ENCODE results near the gene DPF3.
"Not testable (repeated sequence)": the region's sequence is repeated elsewhere in the genome, so short reads cannot be mapped to it uniquely, and the experiment has no call there.

Gene DPF3

DNA sequence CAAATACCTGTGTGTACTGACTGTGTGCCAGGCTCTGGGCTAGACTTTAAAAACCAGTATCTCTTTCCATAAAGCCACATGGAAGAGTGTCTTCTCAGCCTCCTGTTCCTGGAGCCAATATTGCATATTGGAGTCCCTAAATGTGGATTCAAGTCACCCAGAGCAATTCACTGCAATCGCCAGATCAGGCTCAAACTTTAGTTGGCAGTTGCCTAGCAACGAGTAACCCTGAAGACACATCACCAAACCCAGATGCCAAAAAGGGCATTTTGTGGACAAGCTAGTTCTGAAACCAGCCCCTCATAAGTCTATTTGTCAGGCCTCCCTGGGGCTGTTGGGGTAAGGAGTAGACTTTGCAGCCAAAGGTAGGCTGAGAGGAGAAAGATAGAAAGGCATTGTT lies 13.7 kb downstream of the DPF3 start:
- no peak for DNase-seq (ENCODE audit: low read depth)

DNA sequence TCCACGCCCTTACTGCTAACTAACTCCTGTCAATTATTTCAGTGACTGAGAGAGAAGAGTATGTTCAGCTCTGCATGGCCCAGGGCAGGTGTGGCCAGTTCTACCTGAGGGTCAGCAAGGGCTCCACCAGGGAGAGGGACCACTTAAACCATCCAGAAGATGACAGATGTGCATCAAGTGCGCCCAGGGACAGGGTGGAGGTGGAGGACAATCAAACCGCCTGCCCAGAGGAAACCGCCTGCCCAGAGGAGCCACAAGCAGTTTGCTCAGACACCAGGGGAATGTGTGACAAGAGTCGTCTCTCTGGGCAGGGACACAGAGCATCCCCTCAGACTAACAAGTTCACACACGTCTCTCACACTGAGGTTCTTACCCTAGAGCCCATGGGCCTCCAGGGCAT lies 14.5 kb downstream of the DPF3 start:
- no peak for DNase-seq (ENCODE audit: low read depth)

DNA sequence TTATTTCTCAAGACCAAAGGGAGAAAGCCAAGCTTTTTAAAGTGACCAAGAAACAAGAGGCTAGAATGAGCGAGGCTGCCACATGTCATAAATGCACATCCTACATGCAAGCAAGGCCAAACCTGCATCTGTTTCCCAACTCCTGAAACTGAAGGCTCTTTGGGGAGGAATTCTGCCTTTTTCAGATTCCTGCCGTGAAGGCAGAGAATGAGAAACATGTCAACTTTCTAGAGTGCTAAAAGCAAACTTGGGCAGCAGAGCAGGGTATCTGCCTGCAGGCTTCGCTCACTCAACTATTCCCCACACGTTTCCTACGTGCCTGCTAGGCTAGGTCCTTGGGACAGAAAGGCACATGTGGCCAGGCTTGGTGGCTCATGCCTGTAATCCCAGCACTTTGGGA lies 15.2 kb downstream of the DPF3 start:
- no peak for DNase-seq (ENCODE audit: low read depth)

DNA sequence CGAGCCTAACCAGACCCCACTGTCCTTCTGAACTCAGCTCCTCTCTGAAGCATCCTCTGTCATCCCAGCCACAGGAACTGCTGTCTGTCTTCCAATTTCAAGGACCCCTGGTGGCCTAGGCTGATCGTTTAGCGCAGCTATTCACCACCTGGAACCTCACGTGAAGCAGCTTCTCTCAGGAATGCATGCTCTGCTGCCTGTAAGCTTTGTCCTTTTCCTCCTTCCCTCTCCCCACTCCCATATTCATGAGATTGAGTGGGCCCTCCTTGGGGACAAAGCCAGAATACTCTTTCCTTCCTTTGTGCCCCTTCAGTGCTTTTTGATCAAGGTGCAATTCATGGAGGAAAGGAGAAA lies 17.2 kb downstream of the DPF3 start:
- DNase-seq (ENCODE audit: low read depth): no peak

DNA sequence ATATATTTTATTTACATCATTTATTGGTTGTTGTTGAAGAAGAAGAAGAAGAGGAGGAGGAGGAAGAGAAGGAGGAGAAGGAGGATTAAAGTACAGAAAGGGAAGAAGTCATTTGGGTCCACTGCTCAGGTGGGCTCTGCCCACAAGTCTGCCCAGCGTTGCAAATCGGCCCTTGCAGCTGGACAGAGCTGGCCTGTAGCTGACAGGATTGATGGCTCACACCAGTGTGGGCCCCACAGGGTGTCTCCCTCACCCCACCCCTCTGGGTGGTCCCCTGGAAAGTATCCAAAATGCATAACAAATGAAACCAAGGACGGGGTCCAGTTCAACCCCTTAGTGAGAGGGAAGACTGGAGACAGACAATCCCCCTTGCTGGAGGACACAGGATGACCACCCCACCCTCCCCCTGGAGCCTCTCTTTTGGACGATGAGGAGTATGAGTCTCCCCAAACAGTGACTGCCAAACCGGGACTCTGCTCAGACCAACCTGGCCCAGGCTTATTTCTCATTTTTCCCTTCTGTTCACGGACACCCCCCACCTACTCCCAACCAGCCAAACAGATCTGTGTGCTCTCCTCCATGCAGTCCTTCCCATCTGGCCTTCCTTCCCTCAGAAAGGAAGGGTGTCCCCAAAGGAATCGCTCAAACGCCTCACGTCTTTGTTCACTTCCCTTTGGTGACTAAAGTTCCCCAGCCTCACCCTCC lies 17.7 kb downstream of the DPF3 start:
- no peak for DNase-seq (ENCODE audit: low read depth)

DNA sequence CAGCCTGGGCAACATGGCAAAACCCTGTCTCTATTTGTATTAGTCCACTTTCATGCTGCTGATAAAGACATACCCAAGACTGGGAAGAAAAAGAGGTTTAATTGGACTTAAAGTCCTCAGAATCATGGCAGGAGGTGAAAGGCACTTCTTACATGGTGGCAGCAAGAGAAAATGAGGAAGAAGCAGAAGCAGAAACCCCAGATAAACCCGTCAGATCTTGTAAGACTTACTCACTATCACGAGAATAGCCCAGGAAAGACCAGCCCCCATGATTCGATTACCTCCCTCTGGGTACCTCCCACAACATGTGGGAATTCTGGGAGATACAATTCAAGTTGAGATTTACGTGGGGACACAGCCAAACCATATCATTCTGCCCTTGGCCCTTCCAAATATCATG lies 23.0 kb downstream of the DPF3 start:
- DNase-seq (ENCODE audit: low read depth): not testable (repeated sequence)

DNA sequence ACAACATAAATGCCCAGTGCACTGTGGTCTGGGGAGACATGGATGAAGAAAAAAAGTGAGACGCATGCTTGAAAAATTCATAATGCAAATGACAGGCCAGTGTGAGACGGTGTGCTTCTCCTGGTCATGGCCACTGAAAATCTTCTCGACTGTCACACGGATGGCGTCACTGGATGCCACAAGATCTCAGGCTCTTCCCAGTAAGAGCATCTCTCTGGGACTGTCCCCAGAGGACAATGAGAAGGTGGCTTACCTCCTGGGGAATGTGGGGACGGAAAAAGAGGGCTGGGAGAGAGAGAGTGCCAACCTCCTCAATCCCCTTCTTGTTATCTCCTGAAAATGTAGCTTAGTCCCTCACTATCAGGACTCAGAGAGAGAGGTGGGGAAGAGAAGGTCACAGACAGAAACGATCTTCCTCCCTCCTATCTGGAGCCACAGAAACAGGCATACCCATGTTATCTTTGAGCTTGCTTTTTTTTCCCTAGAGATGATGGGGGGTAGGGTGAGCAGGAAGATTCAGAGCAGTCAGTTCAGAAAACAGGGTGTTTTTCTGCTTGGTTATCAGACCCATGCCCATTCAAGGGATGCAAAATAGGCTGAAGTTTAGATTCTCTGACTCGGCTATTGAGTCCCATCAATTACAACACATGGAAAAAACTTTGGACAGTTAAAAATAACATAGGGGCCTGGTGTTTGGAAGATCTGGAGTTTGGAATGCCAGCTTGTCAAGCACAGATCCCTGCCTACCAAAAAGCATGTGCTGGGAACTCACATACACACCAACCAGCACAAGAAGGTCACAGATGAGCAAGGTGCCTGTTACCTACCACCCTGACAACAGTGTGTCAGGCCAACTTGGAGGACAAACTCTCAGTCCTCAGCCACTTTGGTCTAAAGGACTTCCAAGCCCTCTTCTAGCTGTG lies 24.2 kb downstream of the DPF3 start:
- no peak for DNase-seq (ENCODE audit: low read depth)

DNA sequence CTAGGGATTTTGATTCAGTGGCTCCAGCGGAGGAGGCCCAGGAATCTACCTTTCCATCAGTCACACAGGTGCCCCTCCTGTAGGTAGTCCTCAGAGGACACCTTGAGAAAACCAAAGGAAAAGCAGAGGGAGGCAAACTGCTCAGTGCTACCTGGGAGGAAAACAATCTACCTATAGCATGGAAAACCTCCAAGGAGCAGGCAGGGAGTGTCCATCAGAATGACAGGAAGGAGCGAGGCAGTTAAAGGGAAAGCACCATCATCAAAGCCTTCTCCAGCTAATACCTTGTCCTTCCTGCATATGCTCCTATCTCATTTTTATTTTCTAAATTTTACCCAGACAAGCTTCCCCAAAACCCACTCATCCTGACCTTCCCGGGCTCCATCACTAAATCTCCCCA lies 25.4 kb downstream of the DPF3 start:
- DNase-seq (ENCODE audit: low read depth): no peak

DNA sequence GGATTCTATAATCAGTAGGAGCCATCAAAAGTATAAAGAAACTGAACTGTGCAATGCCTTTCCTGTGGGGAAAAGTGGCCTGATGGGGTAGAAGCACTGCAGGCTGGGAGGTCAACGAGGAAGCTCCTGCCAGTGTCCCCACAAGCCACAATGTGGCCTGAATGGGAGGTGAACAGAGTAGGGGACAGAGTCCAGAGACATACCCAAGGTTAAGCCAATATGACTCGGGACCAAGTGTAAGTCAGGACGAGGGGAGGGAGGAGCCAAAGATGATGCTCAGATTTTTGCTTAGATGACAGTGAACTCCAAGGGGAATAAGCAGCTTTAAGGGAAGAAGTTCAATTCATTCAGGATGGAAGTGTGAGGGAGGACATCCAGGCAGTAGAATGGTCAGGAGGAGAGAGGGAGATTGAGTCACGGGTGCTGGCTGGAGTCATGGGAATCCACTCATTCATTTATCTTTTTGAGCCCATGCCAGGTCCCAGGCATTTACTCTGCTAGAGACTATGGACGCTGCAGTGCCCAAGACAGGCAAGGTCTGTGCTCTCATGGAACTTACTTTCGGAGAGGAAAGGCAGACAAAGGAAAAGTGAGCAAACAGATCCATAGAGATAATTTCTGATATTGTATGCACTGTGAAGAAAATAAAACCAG lies 29.1 kb downstream of the DPF3 start:
- DNase-seq (ENCODE audit: low read depth): no peak

DNA sequence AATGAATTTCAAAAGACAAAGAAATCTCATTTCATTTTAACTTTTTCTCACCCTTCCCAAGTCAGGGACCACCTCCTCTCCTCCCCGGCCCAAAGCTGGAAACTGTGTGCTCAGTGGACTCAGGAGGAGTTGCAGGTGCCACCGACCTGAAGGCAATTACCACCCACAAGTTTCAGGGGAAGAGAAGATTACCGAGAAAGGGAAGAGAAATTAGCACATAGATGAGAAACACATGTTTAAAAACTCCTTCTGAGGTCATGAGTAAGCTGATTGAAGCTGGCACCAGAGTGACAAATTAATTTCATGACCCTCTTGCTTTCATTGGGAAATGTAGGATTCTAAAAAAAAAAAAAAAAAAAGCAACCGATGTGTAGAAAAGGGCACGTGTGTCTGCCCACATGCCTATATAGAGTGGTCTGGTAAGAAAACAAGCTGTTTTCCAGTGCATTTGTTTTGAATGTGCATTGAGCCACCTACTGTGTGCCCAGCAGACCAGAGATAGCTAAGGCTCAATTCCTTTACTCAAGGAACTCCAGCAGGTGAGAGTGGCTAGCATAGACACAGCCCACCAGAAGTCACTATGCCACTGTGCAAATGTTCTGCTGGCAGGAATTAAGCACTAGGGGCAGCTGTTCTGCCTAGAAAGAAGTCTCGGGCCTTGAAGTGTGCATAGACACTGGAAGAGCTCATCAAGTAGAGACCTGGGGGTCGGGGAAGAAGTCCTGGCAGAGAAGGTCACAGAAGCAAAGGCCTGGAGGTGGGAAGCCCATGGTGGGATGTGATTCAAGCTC lies 30.5 kb downstream of the DPF3 start:
- DNase-seq (ENCODE audit: low read depth): no peak

DNA sequence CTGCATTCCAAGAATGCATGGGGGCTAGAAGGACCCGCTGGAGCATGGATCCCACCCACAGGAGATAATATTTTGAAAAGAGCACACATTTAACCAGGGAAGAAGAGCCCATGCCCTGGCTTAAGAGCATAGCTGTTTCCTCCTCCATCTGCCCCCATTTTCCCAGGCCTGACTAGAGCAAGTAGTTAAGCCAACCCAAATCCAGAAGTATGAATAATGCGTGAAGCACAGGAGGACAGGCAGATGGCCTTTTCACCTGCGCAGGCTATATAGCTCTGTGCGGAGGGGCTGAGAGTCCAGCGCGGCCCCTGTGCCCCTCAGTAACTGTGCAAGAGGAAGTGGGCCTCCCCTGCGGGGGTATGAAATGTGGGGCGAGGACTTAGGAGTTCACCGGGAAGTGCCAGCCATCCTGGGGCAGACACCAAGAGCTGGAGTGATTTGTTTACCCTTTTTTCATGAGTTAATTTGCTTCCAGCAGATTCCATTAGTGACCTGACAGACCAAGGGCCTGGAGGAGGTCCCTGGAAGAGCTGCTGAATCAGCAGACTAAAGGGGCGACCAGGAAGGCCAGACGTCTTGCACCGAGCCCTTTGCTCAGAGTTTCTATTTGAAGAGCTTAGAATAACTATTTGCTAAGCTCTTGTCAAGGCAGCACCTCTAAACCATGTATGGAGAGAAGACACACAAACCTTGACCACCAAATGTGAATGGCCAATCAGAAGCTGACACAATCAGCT lies 37.2 kb downstream of the DPF3 start:
- DNase-seq (ENCODE audit: low read depth): no peak

DNA sequence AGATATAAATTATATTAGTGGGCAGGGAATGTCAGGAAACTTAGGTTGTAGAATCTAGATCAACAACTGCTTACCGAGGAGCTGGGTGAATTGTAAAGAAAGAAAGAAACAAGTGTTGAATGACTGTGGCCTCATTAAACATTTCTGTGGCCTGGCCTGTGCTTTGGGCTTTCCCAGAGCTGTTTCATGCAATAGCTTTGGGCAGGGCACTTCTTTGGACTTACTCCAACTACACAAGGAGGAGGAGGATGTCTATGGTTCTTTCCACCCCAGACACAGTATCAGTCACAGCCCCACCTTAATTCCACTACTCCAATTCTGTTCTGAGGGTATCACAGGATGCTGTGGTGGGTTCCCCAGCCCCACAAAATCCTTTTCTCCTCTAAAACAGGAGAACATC lies 38.0 kb downstream of the DPF3 start:
- DNase-seq (ENCODE audit: low read depth): no peak

DNA sequence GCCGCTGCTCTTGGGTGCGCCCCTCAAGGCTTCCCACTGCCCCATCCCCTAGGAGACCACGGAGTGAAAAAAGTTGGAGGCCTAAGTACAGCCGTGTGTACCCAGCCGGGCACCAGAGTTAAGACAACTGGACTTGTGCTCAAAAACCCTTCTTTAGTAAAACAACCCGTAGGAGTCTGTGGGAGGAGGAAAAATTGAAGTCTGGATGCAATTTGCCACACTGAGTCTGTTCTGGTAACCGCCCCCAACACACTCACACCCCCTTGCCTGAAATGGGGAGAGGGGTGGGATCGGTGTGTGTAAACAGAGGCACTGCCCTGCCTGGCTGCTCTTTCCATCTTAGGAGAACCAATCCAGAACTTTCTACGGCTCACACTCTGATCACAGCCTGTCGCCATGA lies 41.7 kb downstream of the DPF3 start:
- DNase-seq (ENCODE audit: low read depth): no peak

DNA sequence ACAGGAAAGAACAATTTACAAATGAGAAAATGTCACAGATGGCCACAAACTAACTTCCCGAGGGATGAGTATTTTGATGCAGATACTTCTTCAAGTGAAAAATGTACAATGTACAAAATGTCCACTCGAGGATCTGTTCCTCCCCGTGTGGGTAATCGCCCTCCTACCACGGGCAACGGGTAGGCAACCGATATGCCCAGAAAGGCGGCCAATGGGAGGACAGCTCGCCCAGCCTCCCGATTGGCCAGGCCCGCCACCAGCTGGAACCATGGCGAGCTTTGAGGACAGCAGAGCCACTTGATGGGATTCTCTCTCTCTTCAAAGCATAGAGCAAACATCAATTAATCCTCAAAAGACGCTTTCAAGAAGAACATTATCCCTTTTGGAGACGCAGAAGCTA lies 42.3 kb downstream of the DPF3 start:
- no peak for DNase-seq (ENCODE audit: low read depth)

DNA sequence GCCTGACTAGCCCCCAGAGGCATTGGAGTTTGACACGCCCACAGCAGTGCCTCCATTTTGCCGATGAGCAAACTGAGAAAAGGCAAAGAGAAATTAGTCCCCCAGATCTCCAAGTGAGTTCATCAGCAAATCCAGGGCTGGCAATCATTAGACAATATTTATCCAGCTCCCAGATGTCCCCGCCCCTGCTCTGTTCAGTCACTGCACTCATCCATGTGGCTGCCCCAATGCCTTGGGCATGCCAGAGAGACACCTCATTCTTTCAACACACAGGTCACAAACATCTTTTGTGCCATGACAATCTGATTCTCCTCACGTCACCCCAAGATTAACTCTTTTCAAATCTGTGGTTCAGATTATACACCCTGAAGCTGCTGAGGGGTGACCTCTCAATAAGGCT lies 43.5 kb downstream of the DPF3 start:
- no peak for DNase-seq (ENCODE audit: low read depth)

DNA sequence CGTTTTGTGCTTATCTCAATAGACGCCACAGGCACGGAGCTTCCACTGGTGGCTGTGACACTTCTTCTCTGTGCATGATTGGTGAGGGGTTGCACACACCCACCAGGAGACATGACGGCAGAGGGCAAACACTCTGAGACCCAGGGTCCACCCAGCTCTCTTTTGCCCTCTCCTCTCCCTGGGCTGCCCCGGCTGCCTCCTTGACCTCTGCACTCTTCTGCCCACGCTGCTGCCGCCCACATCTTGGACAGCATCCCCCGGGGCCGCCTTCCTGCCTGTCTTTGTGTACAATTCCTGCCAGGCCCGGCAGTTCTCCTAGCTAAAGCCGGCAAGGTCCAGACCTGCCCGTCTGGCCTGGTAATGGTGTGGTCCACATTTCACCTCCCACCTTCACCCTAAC lies 44.7 kb downstream of the DPF3 start:
- no peak for DNase-seq (ENCODE audit: low read depth)

DNA sequence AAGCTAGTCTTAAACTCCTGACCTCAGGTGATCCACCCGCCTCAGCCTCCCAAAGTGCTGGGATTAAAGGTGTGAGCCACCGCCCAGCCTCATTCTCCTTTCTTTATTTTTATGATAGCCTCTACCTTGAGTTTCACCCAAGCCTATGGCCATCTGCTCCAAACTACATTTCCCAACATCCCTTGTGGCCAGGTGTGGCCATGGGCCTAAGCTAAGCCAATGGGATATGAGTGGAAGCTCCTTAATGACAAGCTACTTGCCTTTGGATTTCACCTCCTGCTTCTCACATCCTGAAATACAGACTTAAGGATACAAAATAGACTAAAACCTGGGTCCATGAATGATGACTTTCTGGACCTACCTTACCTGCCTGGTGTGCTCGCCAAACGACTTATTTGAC lies 46.2 kb downstream of the DPF3 start:
- no peak for DNase-seq (ENCODE audit: low read depth)

DNA sequence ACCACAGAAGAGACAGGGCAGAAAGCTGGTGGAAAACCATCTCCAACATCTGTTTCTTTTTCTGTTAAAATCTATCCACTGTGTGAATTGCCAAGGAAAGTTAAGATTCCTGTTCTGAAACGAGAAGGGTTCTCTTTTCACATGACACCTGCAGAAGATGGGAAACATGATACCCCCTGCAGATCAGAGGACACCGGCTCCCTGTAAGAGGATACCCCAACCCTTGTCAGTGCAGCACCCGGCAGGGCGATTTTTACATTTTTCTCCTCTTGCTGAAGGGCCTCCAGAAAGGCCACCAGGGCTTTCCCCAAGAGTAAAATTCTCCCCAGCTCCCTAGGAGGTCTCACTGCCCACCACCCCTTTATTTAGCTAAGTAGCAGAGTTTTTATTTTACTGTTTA lies 48.2 kb downstream of the DPF3 start:
- DNase-seq (ENCODE audit: low read depth): no peak

DNA sequence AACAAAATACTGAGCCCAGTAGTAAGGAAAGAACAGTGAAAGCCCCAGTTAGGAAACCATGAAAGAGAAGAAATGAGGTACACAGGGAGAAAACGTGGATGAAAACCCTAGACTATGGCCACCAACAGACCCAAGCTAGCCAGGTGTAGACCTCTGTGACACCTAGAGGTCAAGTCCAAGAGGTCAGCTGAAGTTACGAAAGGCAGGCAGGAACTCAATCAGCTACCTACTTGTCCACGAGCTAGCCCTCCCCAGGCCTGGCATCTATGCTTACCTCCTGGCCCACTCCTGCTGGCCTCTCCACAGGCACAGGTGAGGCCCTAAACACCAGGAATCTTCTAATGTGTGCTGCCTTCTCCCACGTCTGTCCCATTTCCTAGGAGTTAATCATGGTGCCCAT lies 48.7 kb downstream of the DPF3 start:
- no peak for DNase-seq (ENCODE audit: low read depth)

DNA sequence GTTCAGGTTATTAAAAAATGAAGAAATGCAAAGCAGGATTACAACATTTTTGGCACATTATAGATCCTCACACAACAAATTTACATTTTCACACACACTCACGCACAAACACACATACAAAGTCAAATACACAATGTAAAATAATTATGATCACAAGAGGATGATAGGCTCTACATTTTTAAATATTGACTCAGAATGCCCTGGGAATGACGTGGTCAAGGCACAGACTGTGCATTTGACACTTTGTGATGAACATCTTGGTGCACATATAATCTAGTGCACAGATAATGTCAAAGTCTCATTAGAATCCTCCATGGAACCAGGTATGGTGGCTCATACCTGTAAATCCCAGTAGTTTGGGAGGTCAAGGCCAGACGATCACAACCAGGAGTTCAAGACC lies 49.4 kb downstream of the DPF3 start:
- DNase-seq (ENCODE audit: low read depth): no peak

DNA sequence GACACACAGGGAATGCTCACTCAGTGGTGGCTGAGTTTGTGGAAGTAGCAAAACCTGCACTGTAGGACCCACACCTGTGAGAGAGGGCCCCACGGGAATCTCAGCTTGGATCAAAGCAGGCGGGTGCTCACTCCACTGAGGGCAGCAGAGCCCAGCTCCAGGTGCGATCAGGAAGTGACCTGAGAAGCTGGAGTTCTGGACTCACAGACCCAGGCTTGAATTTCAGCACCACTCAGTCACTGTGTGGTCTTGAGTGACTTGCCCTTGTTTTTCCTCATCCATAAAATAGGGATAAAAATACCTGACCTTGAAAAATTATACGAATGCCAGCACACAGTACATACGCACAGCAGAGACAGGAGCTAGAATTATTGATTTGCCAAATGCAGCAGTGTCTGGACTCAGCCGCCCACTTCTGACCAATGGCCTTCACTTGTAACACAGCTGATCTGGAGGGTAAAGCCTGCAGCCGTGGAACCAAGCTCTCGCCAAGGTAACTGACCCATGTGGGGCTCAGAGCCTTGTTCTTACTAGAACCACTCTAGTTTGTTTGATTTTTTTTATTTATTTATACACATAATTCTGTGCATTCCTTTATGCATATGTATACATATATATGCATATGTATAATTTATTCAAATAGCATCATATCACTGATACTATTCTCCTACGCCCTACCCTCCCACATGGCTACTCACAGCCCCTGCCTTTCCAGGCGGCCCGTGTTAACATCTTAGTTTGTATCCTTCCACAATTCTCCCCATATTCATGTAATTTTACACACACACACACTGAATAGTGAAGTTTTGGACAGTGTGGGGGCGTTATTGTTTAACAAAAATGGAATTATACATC lies 53.9 kb downstream of the DPF3 start:
- no peak for DNase-seq (ENCODE audit: low read depth)
